ENCODE measurements around the gene PELI3. TPM values are rescaled to one million over a fixed set of nuclear protein-coding genes. Genes with fewer than 3 reads are reported as not detected.
"Not testable (repeated sequence)": the region's sequence is repeated elsewhere in the genome, so short reads cannot be mapped to it uniquely, and the experiment has no call there.

PELI3 gene
- polyA plus RNA-seq, 1 donor (not counting 4 experiments of a cell fraction or from before 2014, with no cell fraction given), result 2.1 TPM

- H3K9ac ChIP-seq (ENCODE audit: control insufficient read depth, extremely low read depth, insufficient read depth, low read length), result no peak overlapping the region
- H3K27me3 ChIP-seq (ENCODE audit: control insufficient read depth, extremely low read depth, insufficient read depth, low read length), result no peaks in the 10 kb centered on the region
- peaks cover 10% of the 10 kb centered on the region for H3K4me1 ChIP-seq (ENCODE audit: control insufficient read depth, extremely low read depth, insufficient read depth, low read length)
- no peak overlapping the region for H2AFZ ChIP-seq (ENCODE audit: control insufficient read depth, low read length)
- TF ChIP-seq EZH2 (IDR thresholded peaks at IDR 0.05; ENCODE audit: low read length) (no peak), CTCF (optimal IDR thresholded peaks at IDR 0.05 in 1 of 3, IDR thresholded peaks at IDR 0.05 in 1 of 3, conservative IDR thresholded peaks at IDR 0.05 in 1 of 3; ENCODE audit: extremely low read depth in 1 of 3, insufficient read depth in 2 of 3, low read length in 3 of 3) (no peak)
- H3K4me3 ChIP-seq (ENCODE audit: control insufficient read depth in 2 of 3, extremely low read depth in 1 of 3, insufficient read depth in 2 of 3, low read depth in 1 of 3, low read length in 3 of 3), result no peak overlapping the region
- DNase-seq (ENCODE audit: low read depth, low spot score) (no peak), FAIRE-seq (no peak)
- no peaks in the 10 kb centered on the region for H3K9me3 ChIP-seq (ENCODE audit: control insufficient read depth, low read depth, low read length)
- H3K9me1 ChIP-seq (ENCODE audit: control insufficient read depth, extremely low read depth, insufficient read depth, low read length), result no peaks in the 10 kb centered on the region
- no peaks in the 10 kb centered on the region for H4K20me1 ChIP-seq (ENCODE audit: control insufficient read depth, extremely low read depth, insufficient read depth, low read length)
- dilution Hi-C loops (cut with MboI; ENCODE audit: extremely low pct_ligation_motif_present, low sequenced_read_pairs), result no loop called here
- no peak overlapping the region for H3K4me2 ChIP-seq (ENCODE audit: control insufficient read depth, extremely low read depth, insufficient read depth, low read depth, low read length)
- H3K79me2 ChIP-seq (ENCODE audit: control insufficient read depth, insufficient read depth, low read length), result no peaks in the 10 kb centered on the region
- no peaks in the 10 kb centered on the region for H3K36me3 ChIP-seq (ENCODE audit: control insufficient read depth in 2 of 2, extremely low read depth in 1 of 2, insufficient read depth in 2 of 2, low read length in 2 of 2)
- no peak overlapping the region for H3K27ac ChIP-seq (ENCODE audit: control insufficient read depth, insufficient read depth, low read length)
Observed at GRCh38 chr11:66459138-66459778, 7.4 kb upstream of the PELI3 start.

GRCh38 chr11:66462010-66462409 is 4.7 kb upstream of the PELI3 start:
- Histone ChIP-seq H2AFZ (ENCODE audit: control insufficient read depth, low read length) (no peak overlapping the region), H3K36me3 (ENCODE audit: control insufficient read depth in 2 of 2, extremely low read depth in 1 of 2, insufficient read depth in 2 of 2, low read length in 2 of 2) (no peaks in the 10 kb centered on the region), H3K4me2 (ENCODE audit: control insufficient read depth, extremely low read depth, insufficient read depth, low read depth, low read length) (no peak overlapping the region), H3K27ac (ENCODE audit: control insufficient read depth, insufficient read depth, low read length) (no peak overlapping the region), H3K4me1 (ENCODE audit: control insufficient read depth, extremely low read depth, insufficient read depth, low read length) (no peaks in the 10 kb centered on the region), H3K9me1 (ENCODE audit: control insufficient read depth, extremely low read depth, insufficient read depth, low read length) (no peaks in the 10 kb centered on the region), H3K79me2 (ENCODE audit: control insufficient read depth, insufficient read depth, low read length) (no peaks in the 10 kb centered on the region), H3K9me3 (ENCODE audit: control insufficient read depth, low read depth, low read length) (no peaks in the 10 kb centered on the region), H3K9ac (ENCODE audit: control insufficient read depth, extremely low read depth, insufficient read depth, low read length) (no peak overlapping the region), H3K27me3 (ENCODE audit: control insufficient read depth, extremely low read depth, insufficient read depth, low read length) (no peaks in the 10 kb centered on the region), H3K4me3 (ENCODE audit: control insufficient read depth in 2 of 3, extremely low read depth in 1 of 3, insufficient read depth in 2 of 3, low read depth in 1 of 3, low read length in 3 of 3) (no peak overlapping the region), H4K20me1 (ENCODE audit: control insufficient read depth, extremely low read depth, insufficient read depth, low read length) (no peaks in the 10 kb centered on the region)
- no peak for DNase-seq (ENCODE audit: low read depth, low spot score)
- no peak for TF ChIP-seq EZH2 (IDR thresholded peaks at IDR 0.05; ENCODE audit: low read length)
- dilution Hi-C loops (cut with MboI; ENCODE audit: extremely low pct_ligation_motif_present, low sequenced_read_pairs), result no loop called here
- no peak for FAIRE-seq

- H3K36me3 ChIP-seq (ENCODE audit: control insufficient read depth in 2 of 2, extremely low read depth in 1 of 2, insufficient read depth in 2 of 2, low read length in 2 of 2), result no peaks in the 10 kb centered on the region
- H3K27me3 ChIP-seq (ENCODE audit: control insufficient read depth, extremely low read depth, insufficient read depth, low read length), result no peaks in the 10 kb centered on the region
- no peak overlapping the region for H3K27ac ChIP-seq (ENCODE audit: control insufficient read depth, insufficient read depth, low read length)
- no peaks in the 10 kb centered on the region for H3K9me1 ChIP-seq (ENCODE audit: control insufficient read depth, extremely low read depth, insufficient read depth, low read length)
- peaks cover 7% of the 10 kb centered on the region for H3K4me1 ChIP-seq (ENCODE audit: control insufficient read depth, extremely low read depth, insufficient read depth, low read length)
- H3K9me3 ChIP-seq (ENCODE audit: control insufficient read depth, low read depth, low read length), result no peaks in the 10 kb centered on the region
- dilution Hi-C loops (cut with MboI; ENCODE audit: extremely low pct_ligation_motif_present, low sequenced_read_pairs), result no loop called here
- H4K20me1 ChIP-seq (ENCODE audit: control insufficient read depth, extremely low read depth, insufficient read depth, low read length), result no peaks in the 10 kb centered on the region
- no peaks in the 10 kb centered on the region for H3K79me2 ChIP-seq (ENCODE audit: control insufficient read depth, insufficient read depth, low read length)
- no peak for DNase-seq (ENCODE audit: low read depth, low spot score)
- H3K9ac ChIP-seq (ENCODE audit: control insufficient read depth, extremely low read depth, insufficient read depth, low read length), result no peak overlapping the region
- no peak overlapping the region for H3K4me2 ChIP-seq (ENCODE audit: control insufficient read depth, extremely low read depth, insufficient read depth, low read depth, low read length)
- TF ChIP-seq EZH2 (IDR thresholded peaks at IDR 0.05; ENCODE audit: low read length) (no peak), CTCF (optimal IDR thresholded peaks at IDR 0.05 in 1 of 3, IDR thresholded peaks at IDR 0.05 in 1 of 3, conservative IDR thresholded peaks at IDR 0.05 in 1 of 3; ENCODE audit: extremely low read depth in 1 of 3, insufficient read depth in 2 of 3, low read length in 3 of 3) (no peak)
- no peak for FAIRE-seq
- H2AFZ ChIP-seq (ENCODE audit: control insufficient read depth, low read length), result no peak overlapping the region
- H3K4me3 ChIP-seq (ENCODE audit: control insufficient read depth in 2 of 3, extremely low read depth in 1 of 3, insufficient read depth in 2 of 3, low read depth in 1 of 3, low read length in 3 of 3), result no peak overlapping the region
Observed at GRCh38 chr11:66462911-66463310, 3.8 kb upstream of the PELI3 start.

GRCh38 chr11:66464116-66464515 is 2.6 kb upstream of the PELI3 start:
- H3K79me2 ChIP-seq (ENCODE audit: control insufficient read depth, insufficient read depth, low read length); H4K20me1 ChIP-seq (ENCODE audit: control insufficient read depth, extremely low read depth, insufficient read depth, low read length); H3K36me3 ChIP-seq (ENCODE audit: control insufficient read depth in 2 of 2, extremely low read depth in 1 of 2, insufficient read depth in 2 of 2, low read length in 2 of 2); H3K9me3 ChIP-seq (ENCODE audit: control insufficient read depth, low read depth, low read length); H2AFZ ChIP-seq (ENCODE audit: control insufficient read depth, low read length); dilution Hi-C loops (cut with MboI; ENCODE audit: extremely low pct_ligation_motif_present, low sequenced_read_pairs); FAIRE-seq; H3K9me1 ChIP-seq (ENCODE audit: control insufficient read depth, extremely low read depth, insufficient read depth, low read length); H3K27ac ChIP-seq (ENCODE audit: control insufficient read depth, insufficient read depth, low read length); H3K4me3 ChIP-seq (ENCODE audit: control insufficient read depth in 2 of 3, extremely low read depth in 1 of 3, insufficient read depth in 2 of 3, low read depth in 1 of 3, low read length in 3 of 3); H3K4me2 ChIP-seq (ENCODE audit: control insufficient read depth, extremely low read depth, insufficient read depth, low read depth, low read length); DNase-seq (ENCODE audit: low read depth, low spot score); H3K27me3 ChIP-seq (ENCODE audit: control insufficient read depth, extremely low read depth, insufficient read depth, low read length); H3K9ac ChIP-seq (ENCODE audit: control insufficient read depth, extremely low read depth, insufficient read depth, low read length); H3K4me1 ChIP-seq (ENCODE audit: control insufficient read depth, extremely low read depth, insufficient read depth, low read length): not testable (repeated sequence)
